Left lung (tissue), 10 donors: Measurements from ENCODE around the gene ICAM3. TPM values are rescaled to one million over a fixed set of nuclear protein-coding genes. Genes with fewer than 3 reads are reported as not detected.

Experiments
- ATAC-seq: fragments of 200-7000 bp; cut with Tn5 transposase; one replicate; pipeline ENCODE4 v1.9.1; 2020; ENCODE audit warnings: moderate library complexity
- DNase-seq, 4 donors: peaks; one replicate each; pipeline ENCODE4 v3.0.0-alpha.2; 2013 to 2020
- H3K27ac ChIP-seq, 2 donors: fragments of 200-600 bp; sonication (generic) in 1 of 2; one replicate each; pipeline versions ENCODE4 v1.5.0 to v1.8.0; 2020 to 2021
- H3K27me3 ChIP-seq, 2 donors: fragments of 200-600 bp; sonication (generic) in 1 of 2; one replicate each; pipeline versions ENCODE4 v1.5.0 to v1.8.0; 2020 to 2021
- H3K36me3 ChIP-seq, 2 donors: fragments of 200-600 bp; sonication (generic) in 1 of 2; one replicate each; pipeline versions ENCODE4 v1.5.0 to v1.8.0; 2020 to 2021
- H3K4me1 ChIP-seq, 2 donors: fragments of 200-600 bp; one replicate each; pipeline ENCODE4 v1.8.0; 2021
- H3K4me3 ChIP-seq, 2 donors: fragments of 200-600 bp; sonication (generic) in 1 of 2; one replicate each; pipeline versions ENCODE4 v1.5.0 to v1.8.0; 2020 to 2021; ENCODE audit warnings: mild to moderate bottlenecking in 1 of 2
- H3K9me3 ChIP-seq, 2 donors: fragments of 200-600 bp; sonication (generic) in 1 of 2; one replicate each; pipeline versions ENCODE4 v1.5.0 to v1.8.0; 2020 to 2021
- CTCF ChIP-seq, 2 donors: fragments of 200-600 bp; sonication (generic) in 1 of 2; IDR thresholded peaks; one replicate each; pipeline versions ENCODE4 v1.5.0 to v1.8.0; 2021; ENCODE audit warnings: antibody characterized with exemption in 2 of 2
- intact Hi-C, 2 donors: fragments of 100-400 bp; cut with DNase I; formaldehyde crosslinking; loops; one replicate each; pipeline versions ENCODE4 v1.11.2 to v1.14.2; 2022
- polyA plus RNA-seq, 6 donors: library from polyadenylated mRNA; unstranded; fragments of 120-200 nt; gene quantifications; one replicate each; pipeline ENCODE4 v1.2.1, GENCODE V29; 2013; ENCODE audit not compliant: insufficient read length in 6 of 6
- total RNA-seq, 2 donors: library from RNA; stranded (reverse); fragmentation: NEBNext Ultra II Directional; extraction: Animal tissue kit (Norgen Biotek cat#: 25700); gene quantifications; one replicate each; pipeline ENCODE4 v1.2.1, GENCODE V29; 2021
- donor health status: DM: no; HTN: yes; CAD: no.
- donor health status: DM: no; HTN: no; CAD: no.

ICAM3 gene
- total and polyA plus RNA-seq, 8 donors = 8.8 to 44.8 (median 11.7) TPM

- no peak for DNase-seq
- peak overlapping the region in 1 of 2 donors; percentile 40 for H3K4me3 ChIP-seq
- TF ChIP-seq CTCF (IDR thresholded peaks at IDR 0.05) = no peak
- H3K4me1 ChIP-seq = peaks cover 9 to 60% of the 10 kb centered on the region in 2 donors
- no peak overlapping the region for H3K27ac ChIP-seq
- intact Hi-C loops = no loop called here
- ATAC-seq = no peak
- peaks cover 27 to 62% of the 10 kb centered on the region in 2 donors for H3K27me3 ChIP-seq
- no peaks in the 10 kb centered on the region for H3K9me3 ChIP-seq
- no peaks in the 10 kb centered on the region for H3K36me3 ChIP-seq
These were observed 43.4 kb downstream of the ICAM3 start for GRCh38 chr19:10295847-10296591.

- intact Hi-C loops = no loop called here
- no peak for TF ChIP-seq CTCF (IDR thresholded peaks at IDR 0.05)
- Histone ChIP-seq H3K9me3 (no peaks in the 10 kb centered on the region), H3K36me3 (no peaks in the 10 kb centered on the region), H3K27ac (no peak overlapping the region), H3K4me3 (peak overlapping the region; percentile 24 to 40), H3K4me1 (peaks cover 15 to 66% of the 10 kb centered on the region in 2 donors), H3K27me3 (peaks cover 31 to 68% of the 10 kb centered on the region in 2 donors)
- ATAC-seq (peak; percentile 39), DNase-seq (peak in 3 of 4 donors; percentile 39 to 94 (median 75))
These were observed 44.0 kb downstream of the ICAM3 start for GRCh38 chr19:10295305-10295846.

- H3K27me3 ChIP-seq = peaks cover 31 to 79% of the 10 kb centered on the region in 2 donors
- intact Hi-C loops = no loop called here
- no peak for ATAC-seq
These were observed 45.1 kb downstream of the ICAM3 start for GRCh38 chr19:10294368-10294697.

GRCh38 chr19:10293637-10294367, 45.6 kb downstream of the ICAM3 start:
- Histone ChIP-seq H3K4me1 (peaks cover 31 to 71% of the 10 kb centered on the region in 2 donors), H3K27me3 (peaks cover 31 to 84% of the 10 kb centered on the region in 2 donors), H3K9me3 (no peaks in the 10 kb centered on the region), H3K4me3 (peak overlapping the region in 1 of 2 donors; percentile 48), H3K27ac (no peak overlapping the region), H3K36me3 (no peaks in the 10 kb centered on the region)
- peak in 1 of 4 donors; percentile 57 for DNase-seq
- ATAC-seq = no peak
- intact Hi-C loops = no loop called here
- no peak for TF ChIP-seq CTCF (IDR thresholded peaks at IDR 0.05)

More at GRCh38 chr19:10294368-10294697, 45.1 kb downstream of the ICAM3 start:
- no peak overlapping the region for H3K4me3 ChIP-seq
- H3K27ac ChIP-seq = no peak overlapping the region
- peak in 1 of 4 donors; percentile 80 for DNase-seq
- no peaks in the 10 kb centered on the region for H3K36me3 ChIP-seq
- peaks cover 26 to 67% of the 10 kb centered on the region in 2 donors for H3K4me1 ChIP-seq
- H3K9me3 ChIP-seq = no peaks in the 10 kb centered on the region
- TF ChIP-seq CTCF (IDR thresholded peaks at IDR 0.05) = no peak
